ENCODE measurements around the gene CTBP2.
A peak's percentile ranks its signal among the peaks of the same experiment; 100 is the strongest.

- TF ChIP-seq CEBPB (IDR thresholded peaks at IDR 0.05) (no peak), RAD21 (IDR thresholded peaks at IDR 0.05; ENCODE audit: low read depth) (no peak), EP300 (IDR thresholded peaks at IDR 0.05; ENCODE audit: borderline replicate concordance) (peak; percentile 55; the same call in 1 of the 2 replicates), MAX (IDR thresholded peaks at IDR 0.05) (0 out of 2 replicates have a peak, but pooled peaks have one; percentile 19)
These were observed 47.5 kb downstream of the CTBP2 start for GRCh38 chr10:125112697-125113494.

Data from Ishikawa (cell line).